ENCODE results near the gene SOHLH2. TPM values are rescaled to one million over a fixed set of nuclear protein-coding genes. Genes with fewer than 3 reads are reported as not detected.

SOHLH2 gene
- total and polyA plus RNA-seq, 2 experiments from 2014 or later = 0.93 TPM; not detected in 1

DNA sequence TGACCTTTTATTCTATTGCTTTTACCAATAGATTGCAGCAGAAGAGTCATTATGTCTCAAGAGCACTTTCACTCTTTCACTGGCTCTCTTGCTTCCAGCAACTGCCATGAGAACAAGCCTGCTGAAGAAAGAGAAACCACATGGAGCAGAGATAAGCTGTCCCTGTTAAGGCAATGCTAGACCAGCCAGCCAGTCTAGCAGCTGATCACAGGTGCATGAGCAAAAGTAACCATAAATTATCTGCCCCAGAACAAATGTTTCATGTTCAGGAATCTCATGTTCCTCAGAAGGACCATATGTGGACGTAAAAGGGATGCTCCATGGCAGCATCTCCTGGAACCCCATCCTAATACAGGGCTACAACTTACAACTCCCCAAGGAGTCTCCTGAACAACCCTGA, 62.8 kb downstream of the SOHLH2 start:
- 71% methylated on average over 1 of the region's 1 CpG for WGBS (ENCODE audit: low lambda C conversion rate, missing lambda C conversion rate)
- H4K20me1 ChIP-seq (ENCODE audit: insufficient read depth, poor library complexity, severe bottlenecking) = no peaks in the 10 kb centered on the region
- H3K9me3 ChIP-seq (ENCODE audit: low read depth) = no peaks in the 10 kb centered on the region
- no peaks in the 10 kb centered on the region for H3K79me2 ChIP-seq
- H2AFZ ChIP-seq = no peak overlapping the region
- no peak overlapping the region for H3K4me2 ChIP-seq
- no peak overlapping the region for H3K27ac ChIP-seq
- no peaks in the 10 kb centered on the region for H3K4me1 ChIP-seq (ENCODE audit: insufficient read depth)
- no peak for DNase-seq (ENCODE audit: low spot score)
- H3K4me3 ChIP-seq = no peak overlapping the region
- TF ChIP-seq EZH2phosphoT487 (IDR thresholded peaks at IDR 0.05; ENCODE audit: low read depth, severe bottlenecking, unreplicated experiment) = no peak
- no peak for TF ChIP-seq EZH2 (IDR thresholded peaks at IDR 0.05; ENCODE audit: borderline replicate concordance)
- TF ChIP-seq, protein P1, sequence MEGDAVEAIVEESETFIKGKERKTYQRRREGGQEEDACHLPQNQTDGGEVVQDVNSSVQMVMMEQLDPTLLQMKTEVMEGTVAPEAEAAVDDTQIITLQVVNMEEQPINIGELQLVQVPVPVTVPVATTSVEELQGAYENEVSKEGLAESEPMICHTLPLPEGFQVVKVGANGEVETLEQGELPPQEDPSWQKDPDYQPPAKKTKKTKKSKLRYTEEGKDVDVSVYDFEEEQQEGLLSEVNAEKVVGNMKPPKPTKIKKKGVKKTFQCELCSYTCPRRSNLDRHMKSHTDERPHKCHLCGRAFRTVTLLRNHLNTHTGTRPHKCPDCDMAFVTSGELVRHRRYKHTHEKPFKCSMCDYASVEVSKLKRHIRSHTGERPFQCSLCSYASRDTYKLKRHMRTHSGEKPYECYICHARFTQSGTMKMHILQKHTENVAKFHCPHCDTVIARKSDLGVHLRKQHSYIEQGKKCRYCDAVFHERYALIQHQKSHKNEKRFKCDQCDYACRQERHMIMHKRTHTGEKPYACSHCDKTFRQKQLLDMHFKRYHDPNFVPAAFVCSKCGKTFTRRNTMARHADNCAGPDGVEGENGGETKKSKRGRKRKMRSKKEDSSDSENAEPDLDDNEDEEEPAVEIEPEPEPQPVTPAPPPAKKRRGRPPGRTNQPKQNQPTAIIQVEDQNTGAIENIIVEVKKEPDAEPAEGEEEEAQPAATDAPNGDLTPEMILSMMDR (IDR thresholded peaks at IDR 0.05; ENCODE audit: poor library complexity) = no peak
- H3K27me3 ChIP-seq = peaks cover 17% of the 10 kb centered on the region
- H3K36me3 ChIP-seq (replicated peaks; ENCODE audit: insufficient read depth, low read depth) = no peaks in the 10 kb centered on the region
- no peaks in the 10 kb centered on the region for H3K9me2 ChIP-seq (replicated peaks; ENCODE audit: insufficient read depth)

DNA sequence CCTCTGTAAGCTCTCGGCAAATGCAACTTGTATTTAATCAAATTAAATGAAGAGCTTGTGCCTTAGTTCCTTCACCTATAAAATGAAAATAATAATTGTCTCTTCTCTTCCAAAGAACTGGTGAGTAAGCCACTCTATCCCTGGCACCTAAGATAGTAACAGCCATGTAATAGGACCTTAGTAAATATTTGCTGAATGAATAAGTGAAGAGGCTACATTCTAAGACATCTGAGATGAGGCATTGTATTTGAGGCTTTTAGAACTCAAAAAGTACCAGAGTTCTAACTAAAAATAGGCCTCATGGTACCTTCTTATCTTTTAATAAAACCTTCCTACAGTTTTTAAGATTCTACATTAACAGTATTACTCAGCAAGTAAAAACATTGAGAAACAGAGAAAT, 65.9 kb downstream of the SOHLH2 start:
- Histone ChIP-seq H3K79me2 (no peaks in the 10 kb centered on the region), H3K4me3 (no peak overlapping the region), H2AFZ (no peak overlapping the region), H3K36me3 (replicated peaks; ENCODE audit: insufficient read depth, low read depth) (no peaks in the 10 kb centered on the region), H3K27ac (no peak overlapping the region), H3K4me1 (ENCODE audit: insufficient read depth) (no peaks in the 10 kb centered on the region), H4K20me1 (ENCODE audit: insufficient read depth, poor library complexity, severe bottlenecking) (no peaks in the 10 kb centered on the region), H3K27me3 (no peaks in the 10 kb centered on the region), H3K9me3 (ENCODE audit: low read depth) (no peaks in the 10 kb centered on the region), H3K4me2 (no peak overlapping the region), H3K9me2 (replicated peaks; ENCODE audit: insufficient read depth) (no peaks in the 10 kb centered on the region)
- no peak for TF ChIP-seq EZH2 (IDR thresholded peaks at IDR 0.05; ENCODE audit: borderline replicate concordance)
- TF ChIP-seq EZH2phosphoT487 (IDR thresholded peaks at IDR 0.05; ENCODE audit: low read depth, severe bottlenecking, unreplicated experiment) = no peak
- TF ChIP-seq, protein P1 (IDR thresholded peaks at IDR 0.05; ENCODE audit: poor library complexity) = no peak
- 92% methylated on average over 1 of the region's 1 CpG for WGBS (ENCODE audit: low lambda C conversion rate, missing lambda C conversion rate)
- no peak for DNase-seq (ENCODE audit: low spot score)

DNA sequence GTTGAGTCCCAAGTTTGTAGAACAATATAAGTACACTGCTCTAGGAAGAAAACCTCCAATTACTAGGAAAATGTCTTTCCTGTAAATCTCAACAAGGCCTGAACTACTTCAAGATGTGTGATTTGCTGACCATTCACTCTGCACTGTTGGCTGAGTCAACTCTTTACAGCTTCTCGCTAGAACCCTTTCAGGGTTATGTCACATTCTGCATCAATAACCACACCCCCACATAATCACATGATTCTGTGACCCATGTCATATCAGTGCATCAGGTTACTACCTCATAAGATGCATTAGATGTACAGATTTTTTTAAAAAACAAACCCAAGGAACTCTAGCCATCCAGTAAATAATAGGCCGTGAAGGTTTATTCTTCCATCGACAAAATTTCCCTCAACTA, 67.0 kb downstream of the SOHLH2 start:
- no peak overlapping the region for H2AFZ ChIP-seq
- H3K4me2 ChIP-seq = no peak overlapping the region
- no peaks in the 10 kb centered on the region for H3K27me3 ChIP-seq
- no peaks in the 10 kb centered on the region for H4K20me1 ChIP-seq (ENCODE audit: insufficient read depth, poor library complexity, severe bottlenecking)
- H3K79me2 ChIP-seq = no peaks in the 10 kb centered on the region
- no peak for TF ChIP-seq EZH2 (IDR thresholded peaks at IDR 0.05; ENCODE audit: borderline replicate concordance)
- no peaks in the 10 kb centered on the region for H3K36me3 ChIP-seq (replicated peaks; ENCODE audit: insufficient read depth, low read depth)
- DNase-seq (ENCODE audit: low spot score) = no peak
- H3K4me3 ChIP-seq = no peak overlapping the region
- H3K9me3 ChIP-seq (ENCODE audit: low read depth) = no peaks in the 10 kb centered on the region
- H3K9me2 ChIP-seq (replicated peaks; ENCODE audit: insufficient read depth) = no peaks in the 10 kb centered on the region
- no peak overlapping the region for H3K27ac ChIP-seq
- 90% methylated on average over 3 of the region's 3 CpGs for WGBS (ENCODE audit: low lambda C conversion rate, missing lambda C conversion rate)
- no peaks in the 10 kb centered on the region for H3K4me1 ChIP-seq (ENCODE audit: insufficient read depth)

DNA sequence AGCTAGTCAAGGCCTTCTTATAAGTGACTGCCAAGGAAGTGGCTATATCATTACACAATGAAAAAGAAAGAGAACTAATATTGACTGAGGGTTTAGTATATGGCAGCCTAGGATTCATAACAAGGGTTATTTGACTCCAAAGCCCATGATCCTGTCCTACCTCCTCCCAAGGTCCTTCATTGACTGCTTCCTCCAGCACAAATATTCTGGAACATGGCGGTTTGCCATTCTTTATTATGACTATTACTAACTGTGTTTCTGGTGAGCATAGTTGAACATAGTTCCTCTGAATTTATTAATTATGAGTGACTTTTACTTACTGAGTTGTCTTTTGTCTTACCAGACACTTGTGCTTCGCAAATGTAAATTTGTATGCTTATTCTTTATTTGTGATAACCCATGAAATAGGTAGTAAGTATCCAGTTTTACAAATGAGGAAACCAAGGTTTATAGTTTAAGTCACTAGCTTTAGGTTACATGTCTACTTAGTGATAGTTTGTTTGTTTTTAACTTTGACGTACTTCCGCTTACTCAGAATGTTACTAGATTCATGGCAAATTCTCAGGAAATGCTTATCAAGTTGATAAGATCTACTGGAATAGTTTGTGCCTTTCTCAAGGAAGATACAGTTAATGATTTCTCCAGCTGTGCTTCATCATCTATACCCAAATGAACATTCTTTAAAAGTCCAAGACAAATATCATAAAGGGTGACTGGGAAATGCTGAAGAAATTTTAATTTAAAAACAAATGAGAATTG, 67.7 kb downstream of the SOHLH2 start:
- Histone ChIP-seq H2AFZ (no peak overlapping the region), H3K9me2 (replicated peaks; ENCODE audit: insufficient read depth) (no peaks in the 10 kb centered on the region), H3K4me2 (no peak overlapping the region), H3K27ac (no peak overlapping the region), H3K36me3 (replicated peaks; ENCODE audit: insufficient read depth, low read depth) (no peaks in the 10 kb centered on the region), H3K4me3 (no peak overlapping the region), H4K20me1 (ENCODE audit: insufficient read depth, poor library complexity, severe bottlenecking) (no peaks in the 10 kb centered on the region), H3K27me3 (no peaks in the 10 kb centered on the region), H3K4me1 (ENCODE audit: insufficient read depth) (no peaks in the 10 kb centered on the region), H3K79me2 (no peaks in the 10 kb centered on the region), H3K9me3 (ENCODE audit: low read depth) (no peaks in the 10 kb centered on the region)
- DNase-seq (ENCODE audit: low spot score) = no peak
- TF ChIP-seq, protein P1 (IDR thresholded peaks at IDR 0.05; ENCODE audit: poor library complexity) = no peak
- TF ChIP-seq EZH2phosphoT487 (IDR thresholded peaks at IDR 0.05; ENCODE audit: low read depth, severe bottlenecking, unreplicated experiment) (no peak), EZH2 (IDR thresholded peaks at IDR 0.05; ENCODE audit: borderline replicate concordance) (no peak)
- WGBS (ENCODE audit: low lambda C conversion rate, missing lambda C conversion rate) = 84% methylated on average over 4 of the region's 4 CpGs

All from hepatocyte (in vitro differentiated cells).